K562 (cell line): ENCODE data around the gene KRI1. TPM values are rescaled to one million over a fixed set of nuclear protein-coding genes. Genes with fewer than 3 reads are reported as not detected.

ENCODE experiments used
- ADNP ChIP-seq: fragments of 200-800 bp; sonication (Bioruptor generic); IDR thresholded peaks from 2 replicates; pipeline ENCODE4 v1.6.1; 2016; ENCODE audit warnings: missing genetic modification characterization, missing compliant biosample characterization
- ARID1B ChIP-seq: fragments of 450-650 bp; IDR thresholded peaks from 2 replicates; pipeline ENCODE4 v1.6.1; 2016; ENCODE audit warnings: antibody characterized with exemption, mild to moderate bottlenecking, inconsistent platforms
- ATF1 ChIP-seq, 2 experiments: fragments of 450-650 bp in 1 of 2; IDR thresholded peaks; 2 replicates each; pipeline ENCODE4 v1.6.1; 2016; ENCODE audit warnings: missing compliant biosample characterization in 1 of 2, missing genetic modification characterization in 1 of 2
- BHLHE40 ChIP-seq: IDR thresholded peaks from 2 replicates; pipeline ENCODE4 v1.6.1; 2011; ENCODE audit warnings: low read length, improper control_type of control experiment
- BRD9 ChIP-seq: fragments of 450-650 bp; IDR thresholded peaks from 2 replicates; pipeline ENCODE4 v1.6.1; 2018; ENCODE audit warnings: low read depth; ENCODE audit not compliant: partially characterized antibody
- CTCF ChIP-seq, 3 experiments: IDR thresholded peaks in 2 of 3; conservative IDR thresholded peaks in 1 of 3; 2 replicates each; pipeline ENCODE4 v1.5.1; 2011 to 2012; ENCODE audit warnings: low read length in 3 of 3, mild to moderate bottlenecking in 3 of 3, control low read depth in 2 of 3, improper control_type of control experiment in 1 of 3, inconsistent platforms in 1 of 3, low read depth in 1 of 3, mixed read lengths in 1 of 3, moderate library complexity in 1 of 3; ENCODE audit not compliant: insufficient read depth in 2 of 3
- DLX4 ChIP-seq: fragments of 250-450 bp; sonication (Bioruptor Pico); IDR thresholded peaks from 2 replicates; pipeline ENCODE4 v1.6.1; 2021; ENCODE audit warnings: mild to moderate bottlenecking
- EGR1 ChIP-seq: fragments of 450-650 bp; conservative IDR thresholded peaks from 2 replicates; pipeline ENCODE4 v1.6.1; 2017; ENCODE audit warnings: mild to moderate bottlenecking
- ELF4 ChIP-seq: fragments of 450-650 bp; formaldehyde crosslinking; IDR thresholded peaks from 2 replicates; pipeline ENCODE4 v1.4.0; 2022; ENCODE audit warnings: missing genetic modification characterization
- FOXJ3 ChIP-seq: sonication (generic); formaldehyde crosslinking; IDR thresholded peaks from 2 replicates; pipeline ENCODE4 v1.4.0; 2020; ENCODE audit warnings: mild to moderate bottlenecking, missing genetic modification reagents
- IRF2 ChIP-seq: sonication (generic); formaldehyde crosslinking; IDR thresholded peaks from 2 replicates; pipeline ENCODE4 v1.8.1; 2022; ENCODE audit warnings: mild to moderate bottlenecking, missing genetic modification reagents
- MTA1 ChIP-seq: fragments of 450-650 bp; IDR thresholded peaks from 2 replicates; pipeline ENCODE4 v1.6.1; 2017; ENCODE audit warnings: borderline replicate concordance
- POLR2AphosphoS5 ChIP-seq: IDR thresholded peaks from 2 replicates; pipeline ENCODE4 v1.6.1; 2011; ENCODE audit warnings: mild to moderate bottlenecking, low read depth, low read length, moderate library complexity; ENCODE audit not compliant: control insufficient read depth, insufficient read depth
- RUNX1 ChIP-seq: sonication (generic); IDR thresholded peaks from 2 replicates; pipeline ENCODE4 v1.6.1; 2016; ENCODE audit warnings: antibody characterized with exemption, low read depth
- SMC3 ChIP-seq: conservative IDR thresholded peaks from 2 replicates; pipeline ENCODE4 v1.6.1; 2011; ENCODE audit warnings: low read depth, low read length, improper control_type of control experiment; ENCODE audit not compliant: insufficient read depth
- SP1 ChIP-seq: sonication (generic); formaldehyde crosslinking; IDR thresholded peaks from 2 replicates; pipeline ENCODE4 v1.8.1; 2022; ENCODE audit warnings: mild to moderate bottlenecking, missing genetic modification reagents
- SREBF2 ChIP-seq: sonication (generic); formaldehyde crosslinking; IDR thresholded peaks from 2 replicates; pipeline ENCODE4 v1.4.0; 2020; ENCODE audit warnings: mild to moderate bottlenecking, missing genetic modification reagents
- TCF3 ChIP-seq: sonication (generic); formaldehyde crosslinking; IDR thresholded peaks from 2 replicates; pipeline ENCODE4 v1.4.0; 2020; ENCODE audit warnings: mild to moderate bottlenecking, missing genetic modification reagents
- XRCC5 ChIP-seq: fragments of 200-400 bp; formaldehyde crosslinking; IDR thresholded peaks from 2 replicates; pipeline ENCODE4 v1.6.1; 2017; ENCODE audit warnings: low read depth, mild to moderate bottlenecking, low read length
- ZBTB9 ChIP-seq: fragments of 450-650 bp; formaldehyde crosslinking; IDR thresholded peaks from 2 replicates; pipeline ENCODE4 v1.4.0; 2020; ENCODE audit warnings: mild to moderate bottlenecking, moderate library complexity
- ZNF592 ChIP-seq: fragments of 450-650 bp; IDR thresholded peaks from 2 replicates; pipeline ENCODE4 v1.6.1; 2017; ENCODE audit warnings: antibody characterized with exemption, mild to moderate bottlenecking
- polyA plus RNA-seq, 8 experiments: library from polyadenylated mRNA; depleted of rRNA in 4 of 8; stranded (reverse) in 5 of 8; unstranded in 3 of 8; fragments of >200 nt; fragmentation: Nextera tagmentation in 2 of 8; fragmentation: Illumina TruSeq in 1 of 8; extraction: Ambion mirVana in 2 of 8; extraction: Trizol in 1 of 8; gene quantifications; 2 replicates each; pipeline versions ENCODE4 v1.2.1 to v1.2.3, GENCODE V29; 2011 to 2014; ENCODE audit warnings: inconsistent platforms in 1 of 8, missing spikeins in 1 of 8
- total RNA-seq, 7 experiments: library from RNA; depleted of rRNA in 6 of 7; stranded (reverse); fragments of >200 nt in 6 of 7; fragmentation: Illumina TruSeq in 2 of 7; extraction: Trizol in 2 of 7; gene quantifications; 2 replicates each; pipeline versions ENCODE4 v1.2.1 to v1.2.3, GENCODE V29; 2011 to 2021; ENCODE audit warnings: low replicate concordance in 1 of 7

Gene KRI1
- total and polyA plus RNA-seq, 9 of the 15 experiments (the other 6 are each of a cell fraction or from before 2014, with no cell fraction given): 1.1 to 50.7 (median 24.7) TPM

GRCh38 chr19:10505583-10506229, 60.1 kb downstream of the KRI1 start (continued):
- TF ChIP-seq ZNF592 (0 out of 2 replicates have a peak, but pooled peaks have one; percentile 31), BHLHE40 (peak; percentile 69), SP1 (CRISPR knock-in tag) (no peak), ATF1 (CRISPR knock-in tag; IDR thresholded peaks at IDR 0.05) (no peak), ATF1 (tag; IDR thresholded peaks at IDR 0.05) (peak; percentile 50), POLR2AphosphoS5 (no peak), ARID1B (no peak), IRF2 (CRISPR knock-in tag) (no peak), DLX4 (no peak), SMC3 (peak; percentile 46; the same call in 1 of the 2 replicates), CTCF (IDR thresholded peaks at IDR 0.05 in 2 of 3, conservative IDR thresholded peaks at IDR 0.05 in 1 of 3; ENCODE audit: insufficient read depth in 2 of 3, low read depth in 1 of 3, low read length in 3 of 3) (peak; percentile 82 to 90 (median 85)), MTA1 (no peak), RUNX1 (no peak), ZBTB9 (CRISPR knock-in tag) (no peak), XRCC5 (0 out of 2 replicates have a peak, but pooled peaks have one; percentile 64), FOXJ3 (CRISPR knock-in tag) (no peak), EGR1 (no peak), SREBF2 (CRISPR knock-in tag) (no peak), ADNP (tag) (peak; percentile 55; the same call in 1 of the 2 replicates), TCF3 (CRISPR knock-in tag) (no peak), ELF4 (CRISPR knock-in tag) (no peak), BRD9 (no peak)
